ENCODE measurements around the gene OSBP2. TPM values are rescaled to one million over a fixed set of nuclear protein-coding genes. Genes with fewer than 3 reads are reported as not detected.

Gene OSBP2
- total RNA-seq, 2 experiments from 2014 or later: 1.2 to 1.6 TPM

DNA sequence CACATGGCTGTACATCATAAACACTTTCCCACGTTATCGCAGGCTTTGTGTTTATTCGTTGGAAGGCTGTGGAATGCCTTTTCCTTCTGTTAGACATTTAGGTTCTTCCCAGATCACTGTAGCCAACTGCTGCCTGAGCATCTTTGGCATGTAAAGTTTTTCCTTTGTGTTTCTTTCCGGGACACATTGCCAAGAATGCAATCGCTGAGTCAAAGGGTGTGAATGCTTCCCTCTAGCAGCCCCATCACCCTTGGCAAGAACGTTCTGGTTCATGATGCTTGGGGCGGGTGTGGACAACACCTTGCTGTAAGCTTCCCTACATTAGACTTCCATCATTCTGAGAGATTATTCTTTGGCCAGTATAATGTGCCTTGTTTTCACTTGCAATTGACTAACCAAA, 136.2 kb downstream of the OSBP2 start:
- Histone ChIP-seq H3K4me1 (ENCODE audit: insufficient read depth, low read length) (no peaks in the 10 kb centered on the region), H3K36me3 (ENCODE audit: insufficient read depth, low read length) (no peaks in the 10 kb centered on the region), H3K27me3 (ENCODE audit: control insufficient read depth in 1 of 2, insufficient read depth in 2 of 2, low read length in 2 of 2) (no peaks in the 10 kb centered on the region), H3K27ac (ENCODE audit: low read depth in 1 of 2, low read length in 2 of 2) (no peak overlapping the region), H3K4me3 (ENCODE audit: low read length) (no peak overlapping the region), H3K9me3 (ENCODE audit: control insufficient read depth in 1 of 2, insufficient read depth in 1 of 2, low read length in 2 of 2) (no peaks in the 10 kb centered on the region)
- Mint-ChIP-seq H3K4me3 (no peak overlapping the region), H3K27me3 (peaks cover 19% of the 10 kb centered on the region), H3K27ac (no peak overlapping the region), H3K9me3 (no peaks in the 10 kb centered on the region), H3K4me1 (ENCODE audit: low read depth) (no peaks in the 10 kb centered on the region), H3K36me3 (ENCODE audit: low read depth) (no peaks in the 10 kb centered on the region)
- no peak for DNase-seq
- intact Hi-C loops (cut with DNase I, micrococcal nuclease): no loop called here
- TF ChIP-seq, protein P1, sequence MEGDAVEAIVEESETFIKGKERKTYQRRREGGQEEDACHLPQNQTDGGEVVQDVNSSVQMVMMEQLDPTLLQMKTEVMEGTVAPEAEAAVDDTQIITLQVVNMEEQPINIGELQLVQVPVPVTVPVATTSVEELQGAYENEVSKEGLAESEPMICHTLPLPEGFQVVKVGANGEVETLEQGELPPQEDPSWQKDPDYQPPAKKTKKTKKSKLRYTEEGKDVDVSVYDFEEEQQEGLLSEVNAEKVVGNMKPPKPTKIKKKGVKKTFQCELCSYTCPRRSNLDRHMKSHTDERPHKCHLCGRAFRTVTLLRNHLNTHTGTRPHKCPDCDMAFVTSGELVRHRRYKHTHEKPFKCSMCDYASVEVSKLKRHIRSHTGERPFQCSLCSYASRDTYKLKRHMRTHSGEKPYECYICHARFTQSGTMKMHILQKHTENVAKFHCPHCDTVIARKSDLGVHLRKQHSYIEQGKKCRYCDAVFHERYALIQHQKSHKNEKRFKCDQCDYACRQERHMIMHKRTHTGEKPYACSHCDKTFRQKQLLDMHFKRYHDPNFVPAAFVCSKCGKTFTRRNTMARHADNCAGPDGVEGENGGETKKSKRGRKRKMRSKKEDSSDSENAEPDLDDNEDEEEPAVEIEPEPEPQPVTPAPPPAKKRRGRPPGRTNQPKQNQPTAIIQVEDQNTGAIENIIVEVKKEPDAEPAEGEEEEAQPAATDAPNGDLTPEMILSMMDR (IDR thresholded peaks at IDR 0.05): no peak
- no peak for ATAC-seq (ENCODE audit: poor library complexity)
- CTCF ChIA-PET: no interaction called here
- POLR2A ChIA-PET: no interaction called here

DNA sequence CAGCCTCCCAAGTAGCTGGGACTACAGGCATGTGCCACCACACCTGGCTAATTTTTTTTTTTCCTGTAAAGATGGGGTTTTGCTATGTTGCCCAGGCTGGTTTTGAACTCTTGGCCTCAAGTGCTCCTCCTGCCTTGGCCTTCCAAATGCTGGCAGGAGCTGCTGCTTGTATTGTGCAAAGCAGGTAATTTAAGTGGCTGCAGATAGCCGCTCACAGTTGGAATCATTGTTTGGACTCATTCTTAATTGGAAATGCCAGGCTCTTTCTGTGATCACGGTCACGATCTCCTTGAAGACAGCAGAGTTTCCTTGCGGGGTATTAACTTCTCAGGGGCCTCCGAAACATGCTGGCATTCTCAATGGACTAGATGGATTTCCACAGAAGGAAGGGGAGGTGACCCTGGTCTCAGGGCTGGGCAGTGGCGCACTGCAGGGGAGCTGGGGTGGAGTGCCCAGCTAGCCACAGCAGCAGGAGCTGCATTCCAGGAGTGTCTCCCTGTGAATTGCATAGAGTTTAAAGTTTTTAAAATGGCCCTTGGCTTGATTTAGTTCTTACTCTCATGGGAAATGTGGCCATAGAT, 137.8 kb downstream of the OSBP2 start:
- intact Hi-C loops (cut with DNase I, micrococcal nuclease): no loop called here
- no peaks in the 10 kb centered on the region for H3K36me3 ChIP-seq (ENCODE audit: insufficient read depth, low read length)
- H3K27me3 ChIP-seq (ENCODE audit: control insufficient read depth in 1 of 2, insufficient read depth in 2 of 2, low read length in 2 of 2): peaks cover 0 to 5% of the 10 kb centered on the region in 2 experiments
- H3K27ac ChIP-seq (ENCODE audit: low read depth in 1 of 2, low read length in 2 of 2): no peak overlapping the region
- Mint-ChIP-seq H3K27ac (no peak overlapping the region), H3K27me3 (peaks cover 10% of the 10 kb centered on the region), H3K36me3 (ENCODE audit: low read depth) (no peaks in the 10 kb centered on the region), H3K9me3 (no peaks in the 10 kb centered on the region), H3K4me1 (ENCODE audit: low read depth) (no peaks in the 10 kb centered on the region), H3K4me3 (no peak overlapping the region)
- ChIA-PET POLR2A (no interaction called here), CTCF (no interaction called here)
- peaks cover 2 to 3% of the 10 kb centered on the region in 2 experiments for H3K9me3 ChIP-seq (ENCODE audit: control insufficient read depth in 1 of 2, insufficient read depth in 1 of 2, low read length in 2 of 2)
- TF ChIP-seq, protein P1 (IDR thresholded peaks at IDR 0.05): no peak
- no peak for ATAC-seq (ENCODE audit: poor library complexity)
- no peak for DNase-seq
- H3K4me3 ChIP-seq (ENCODE audit: low read length): no peak overlapping the region
- H3K4me1 ChIP-seq (ENCODE audit: insufficient read depth, low read length): no peaks in the 10 kb centered on the region

DNA sequence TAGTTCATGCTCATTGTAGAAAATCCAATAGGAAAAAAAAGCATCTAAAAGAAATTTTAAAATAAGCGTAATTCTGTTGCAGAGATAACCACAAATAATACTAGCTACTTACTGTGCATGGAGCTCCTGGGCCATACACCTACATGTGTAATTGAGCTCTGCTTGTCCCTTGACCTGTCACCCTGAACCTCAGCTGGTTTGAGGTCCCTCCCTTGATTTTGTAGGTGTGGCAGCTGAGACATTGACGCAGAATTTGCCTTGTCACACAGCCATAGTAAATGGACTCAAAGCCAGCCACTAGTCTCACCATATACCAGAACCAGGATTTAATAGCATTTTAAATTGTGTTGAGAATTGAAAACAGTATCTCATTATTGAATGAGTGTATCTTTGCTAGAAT, 138.6 kb downstream of the OSBP2 start:
- H3K4me3 Mint-ChIP-seq: no peak overlapping the region
- no peak for DNase-seq
- H3K27ac Mint-ChIP-seq: no peak overlapping the region
- H3K27me3 Mint-ChIP-seq: peaks cover 12% of the 10 kb centered on the region
- H3K36me3 ChIP-seq (ENCODE audit: insufficient read depth, low read length): no peaks in the 10 kb centered on the region
- intact Hi-C loops (cut with DNase I, micrococcal nuclease): no loop called here
- H3K4me3 ChIP-seq (ENCODE audit: low read length): no peak overlapping the region
- peaks cover 5% of the 10 kb centered on the region for H3K9me3 Mint-ChIP-seq
- H3K9me3 ChIP-seq (ENCODE audit: control insufficient read depth in 1 of 2, insufficient read depth in 1 of 2, low read length in 2 of 2): peaks cover 5 to 10% of the 10 kb centered on the region in 2 experiments
- no peaks in the 10 kb centered on the region for H3K4me1 Mint-ChIP-seq (ENCODE audit: low read depth)
- POLR2A ChIA-PET: no interaction called here
- TF ChIP-seq, protein P1 (IDR thresholded peaks at IDR 0.05): no peak
- H3K36me3 Mint-ChIP-seq (ENCODE audit: low read depth): no peaks in the 10 kb centered on the region
- no peak for ATAC-seq (ENCODE audit: poor library complexity)
- H3K27ac ChIP-seq (ENCODE audit: low read depth in 1 of 2, low read length in 2 of 2): no peak overlapping the region
- peaks cover 0 to 5% of the 10 kb centered on the region in 2 experiments for H3K27me3 ChIP-seq (ENCODE audit: control insufficient read depth in 1 of 2, insufficient read depth in 2 of 2, low read length in 2 of 2)
- CTCF ChIA-PET: no interaction called here
- no peaks in the 10 kb centered on the region for H3K4me1 ChIP-seq (ENCODE audit: insufficient read depth, low read length)
